ENCODE results near the gene CTH. TPM values are rescaled to one million over a fixed set of nuclear protein-coding genes. Genes with fewer than 3 reads are reported as not detected.

The CTH gene
- total and polyA plus RNA-seq, 2 of the 13 experiments (the other 11 are each of a cell fraction or from before 2014, with no cell fraction given): 8.7 to 19.7 TPM

- Histone ChIP-seq H3K36me3 (replicated peaks in 1 of 2; ENCODE audit: control insufficient read depth in 1 of 2, insufficient read depth in 2 of 2, low read length in 2 of 2) (peaks cover 6 to 60% of the 10 kb centered on the region in 2 experiments; a peak in 3 of 5 replicates), H3K27me3 (ENCODE audit: control insufficient read depth in 1 of 2, insufficient read depth in 2 of 2, low read length in 2 of 2) (no peaks in the 10 kb centered on the region), H2AFZ (ENCODE audit: low read length) (no peak overlapping the region), H4K20me1 (ENCODE audit: insufficient read depth, low read length) (no peaks in the 10 kb centered on the region), H3K4me1 (ENCODE audit: insufficient read depth, low read length) (no peaks in the 10 kb centered on the region), H3K4me2 (ENCODE audit: low read depth, low read length) (no peak overlapping the region), H3K9me3 (ENCODE audit: low read length) (no peaks in the 10 kb centered on the region), H3K27ac (ENCODE audit: extremely low read length, insufficient read depth, low read length) (no peak overlapping the region), H3K9ac (ENCODE audit: insufficient read depth, low read depth, low read length) (no peak overlapping the region), H3K4me3 (replicated peaks in 1 of 3; ENCODE audit: insufficient read depth in 1 of 3, low read depth in 2 of 3, low read length in 3 of 3) (no peak overlapping the region), H3K79me2 (ENCODE audit: insufficient read depth, low read length) (no peaks in the 10 kb centered on the region)
- in situ Hi-C loops (cut with HindIII; ENCODE audit: extremely low pct_ligation_motif_present, low pct_unique_long_range_greater_than_20kb): no loop called here
- CTCF ChIA-PET (ENCODE audit: low intra/inter-chr PET ratio, low total read pairs): no interaction called here
- POLR2A ChIA-PET: no interaction called here
- WGBS (ENCODE audit: low lambda C conversion rate): 98% methylated on average over 3 of the region's 3 CpGs
- no peak for TF ChIP-seq RCOR2 (CRISPR knock-in tag; IDR thresholded peaks at IDR 0.05)
- TF ChIP-seq NR2C2 (CRISPR knock-in tag; IDR thresholded peaks at IDR 0.05; ENCODE audit: borderline replicate concordance): no peak
- TF ChIP-seq HNRNPK (IDR thresholded peaks at IDR 0.05; ENCODE audit: low read depth, low read length, poor library complexity, severe bottlenecking): no peak
- no peak for TF ChIP-seq MATR3 (CRISPR knock-in tag; IDR thresholded peaks at IDR 0.05)
- TF ChIP-seq MYNN (CRISPR knock-in tag; IDR thresholded peaks at IDR 0.05; ENCODE audit: low read depth): no peak
- no peak for TF ChIP-seq RBM39 (IDR thresholded peaks at IDR 0.05; ENCODE audit: low read depth, low read length, poor library complexity, severe bottlenecking)
- TF ChIP-seq FOSL2 (CRISPR knock-in tag; IDR thresholded peaks at IDR 0.05): no peak
- no peak for FAIRE-seq
- no peak for DNase-seq (ENCODE audit: low spot score)
- BruUV-seq (replicated peaks): no TSS peak
- no peak for ATAC-seq
- intact Hi-C loops (cut with micrococcal nuclease; ENCODE audit: unreplicated experiment): no loop called here
Measured at GRCh38 chr1:70427976-70428375, 16.9 kb downstream of the CTH start.

GRCh38 chr1:70429219-70429618 lies 18.2 kb downstream of the CTH start:
- intact Hi-C loops (cut with micrococcal nuclease; ENCODE audit: unreplicated experiment) (no loop called here), in situ Hi-C loops (cut with HindIII; ENCODE audit: extremely low pct_ligation_motif_present, low pct_unique_long_range_greater_than_20kb) (no loop called here)
- Histone ChIP-seq H3K27ac (ENCODE audit: extremely low read length, insufficient read depth, low read length) (no peak overlapping the region), H2AFZ (ENCODE audit: low read length) (no peak overlapping the region), H3K4me3 (replicated peaks in 1 of 3; ENCODE audit: insufficient read depth in 1 of 3, low read depth in 2 of 3, low read length in 3 of 3) (no peak overlapping the region), H3K4me1 (ENCODE audit: insufficient read depth, low read length) (no peaks in the 10 kb centered on the region), H3K36me3 (replicated peaks in 1 of 2; ENCODE audit: control insufficient read depth in 1 of 2, insufficient read depth in 2 of 2, low read length in 2 of 2) (peaks cover 8 to 62% of the 10 kb centered on the region in 2 experiments; a peak in 4 of 5 replicates), H4K20me1 (ENCODE audit: insufficient read depth, low read length) (no peaks in the 10 kb centered on the region), H3K9me3 (ENCODE audit: low read length) (no peaks in the 10 kb centered on the region), H3K27me3 (ENCODE audit: control insufficient read depth in 1 of 2, insufficient read depth in 2 of 2, low read length in 2 of 2) (no peaks in the 10 kb centered on the region), H3K79me2 (ENCODE audit: insufficient read depth, low read length) (no peaks in the 10 kb centered on the region), H3K4me2 (ENCODE audit: low read depth, low read length) (no peak overlapping the region), H3K9ac (ENCODE audit: insufficient read depth, low read depth, low read length) (no peak overlapping the region)
- BruUV-seq (replicated peaks): no TSS peak
- TF ChIP-seq ZFP90 (CRISPR knock-in tag; IDR thresholded peaks at IDR 0.05; ENCODE audit: borderline replicate concordance): no peak
- TF ChIP-seq MAFK (conservative IDR thresholded peaks at IDR 0.05 in 1 of 2, IDR thresholded peaks at IDR 0.05 in 1 of 2; ENCODE audit: low read length in 2 of 2): peak; percentile 3 to 52; a peak in 1 of 4 replicates
- TF ChIP-seq MAFF (IDR thresholded peaks at IDR 0.05; ENCODE audit: low read depth, low read length): peak; percentile 47; the same call in 1 of the 2 replicates
- 98% methylated on average over 2 of the region's 2 CpGs for WGBS (ENCODE audit: low lambda C conversion rate)
- no peak for FAIRE-seq
- ATAC-seq: no peak
- DNase-seq (ENCODE audit: low spot score): no peak
- ChIA-PET CTCF (ENCODE audit: low intra/inter-chr PET ratio, low total read pairs) (no interaction called here), POLR2A (no interaction called here)

Data from HepG2 (cell line).